ENCODE measurements around the gene R3HDM2.

R3HDM2 gene

GRCh38 chr12:57224973-57225679 lies 205.7 kb downstream of the R3HDM2 start:
- DNase-seq = peak; percentile 62

GRCh38 chr12:57224278-57224972 lies 206.4 kb downstream of the R3HDM2 start:
- no peak for DNase-seq

GRCh38 chr12:57223191-57224165 lies 207.4 kb downstream of the R3HDM2 start:
- no peak for DNase-seq

- DNase-seq = no peak
These were observed 208.3 kb downstream of the R3HDM2 start for GRCh38 chr12:57222286-57223190.

- no peak for DNase-seq
These were observed 209.5 kb downstream of the R3HDM2 start for GRCh38 chr12:57221169-57221917.

GRCh38 chr12:57220770-57221168 lies 210.1 kb downstream of the R3HDM2 start:
- no peak for DNase-seq

- DNase-seq = no peak
These were observed 210.7 kb downstream of the R3HDM2 start for GRCh38 chr12:57219993-57220754.

- DNase-seq = no peak
These were observed 211.4 kb downstream of the R3HDM2 start for GRCh38 chr12:57219205-57219992.

GRCh38 chr12:57218030-57218853 lies 212.6 kb downstream of the R3HDM2 start:
- DNase-seq = no peak

GRCh38 chr12:57216921-57217879 lies 213.6 kb downstream of the R3HDM2 start:
- DNase-seq = no peak

- DNase-seq = no peak
These were observed 214.6 kb downstream of the R3HDM2 start, which contains the start of gene NXPH4 for GRCh38 chr12:57216014-57216911. Gene NXPH4, plus strand, starts transcription at chr12:57216794. Its CDS starts 176 bp downstream, at chr12:57216970.

- peak; percentile 38 for DNase-seq
These were observed 215.2 kb downstream of the R3HDM2 start for GRCh38 chr12:57215668-57216013.

GRCh38 chr12:57215065-57215464 lies 215.8 kb downstream of the R3HDM2 start:
- no peak for DNase-seq

GRCh38 chr12:57214398-57214781 lies 216.5 kb downstream of the R3HDM2 start:
- peak; percentile 73 for DNase-seq

GRCh38 chr12:57213763-57214397 lies 217.0 kb downstream of the R3HDM2 start:
- no peak for DNase-seq

Data from stimulated activated CD4-positive, alpha-beta T cell treated with anti-CD3 and anti-CD28 coated beads, Interleukin-1b, Interleukin-23, amount 100 ng/mL, for 48 hours (primary cell).